Esophagus squamous epithelium (tissue), 4 donors: ENCODE measurements around the gene EMCN.

Source experiments
- POLR2A ChIP-seq, 4 donors: fragments of 450-650 bp; IDR thresholded peaks; one replicate each; pipeline ENCODE4 v1.6.1; 2017; ENCODE audit warnings: antibody characterized with exemption in 4 of 4, mild to moderate bottlenecking in 4 of 4, moderate library complexity in 3 of 4
- TF ChIP-seq, protein P1 (sequence below), 6 experiments: fragments of 450-650 bp in 4 of 6; fragments of 200-600 bp in 2 of 6; sonication (generic) in 2 of 6; IDR thresholded peaks; one replicate each; pipeline ENCODE4 v1.5.1; 2016 to 2019; ENCODE audit warnings: antibody characterized with exemption in 6 of 6, mild to moderate bottlenecking in 4 of 6, moderate library complexity in 4 of 6

DNA sequence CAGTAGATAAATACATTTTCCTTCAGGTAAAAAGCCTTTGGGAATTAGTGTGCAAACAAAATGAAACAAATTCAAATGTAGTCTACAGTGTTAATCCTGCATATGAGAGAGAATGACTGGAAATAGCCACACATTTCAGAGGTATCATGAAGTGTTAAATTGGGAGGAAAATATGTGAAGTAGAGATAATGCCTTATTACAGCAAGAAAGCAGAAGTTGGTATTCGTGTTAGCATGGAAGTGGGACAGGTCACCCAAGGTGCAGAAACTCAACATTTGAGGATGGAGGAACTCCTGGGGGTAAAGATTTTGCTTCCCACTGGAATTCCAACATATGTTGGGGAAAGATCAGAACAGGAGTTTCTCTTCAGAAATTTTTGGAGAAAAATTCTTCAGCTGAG is 51.3 kb downstream of the EMCN start:
- TF ChIP-seq, protein P1, sequence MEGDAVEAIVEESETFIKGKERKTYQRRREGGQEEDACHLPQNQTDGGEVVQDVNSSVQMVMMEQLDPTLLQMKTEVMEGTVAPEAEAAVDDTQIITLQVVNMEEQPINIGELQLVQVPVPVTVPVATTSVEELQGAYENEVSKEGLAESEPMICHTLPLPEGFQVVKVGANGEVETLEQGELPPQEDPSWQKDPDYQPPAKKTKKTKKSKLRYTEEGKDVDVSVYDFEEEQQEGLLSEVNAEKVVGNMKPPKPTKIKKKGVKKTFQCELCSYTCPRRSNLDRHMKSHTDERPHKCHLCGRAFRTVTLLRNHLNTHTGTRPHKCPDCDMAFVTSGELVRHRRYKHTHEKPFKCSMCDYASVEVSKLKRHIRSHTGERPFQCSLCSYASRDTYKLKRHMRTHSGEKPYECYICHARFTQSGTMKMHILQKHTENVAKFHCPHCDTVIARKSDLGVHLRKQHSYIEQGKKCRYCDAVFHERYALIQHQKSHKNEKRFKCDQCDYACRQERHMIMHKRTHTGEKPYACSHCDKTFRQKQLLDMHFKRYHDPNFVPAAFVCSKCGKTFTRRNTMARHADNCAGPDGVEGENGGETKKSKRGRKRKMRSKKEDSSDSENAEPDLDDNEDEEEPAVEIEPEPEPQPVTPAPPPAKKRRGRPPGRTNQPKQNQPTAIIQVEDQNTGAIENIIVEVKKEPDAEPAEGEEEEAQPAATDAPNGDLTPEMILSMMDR (IDR thresholded peaks at IDR 0.05): no peak
- TF ChIP-seq POLR2A (IDR thresholded peaks at IDR 0.05): no peak
